Activated CD8-positive, alpha-beta memory T cell treated with anti-CD3 and anti-CD28 coated beads, Interleukin-2, amount 50 U/mL, for 4 hours (primary cell): ENCODE measurements around the gene GPR15.

ENCODE experiments used
- DNase-seq: peaks from one replicate; pipeline ENCODE4 v3.0.0-alpha.2; 2020

GPR15 gene

GRCh38 chr3:98531622-98532274, at the start of gene GPR15:
Gene GPR15, plus strand, starts transcription at chr3:98531978. Its CDS starts 56 bp downstream, at chr3:98532034.
- no peak for DNase-seq

GRCh38 chr3:98482717-98483482, 48.9 kb upstream of the GPR15 start:
- DNase-seq = no peak

GRCh38 chr3:98483626-98484025, 48.2 kb upstream of the GPR15 start:
- DNase-seq = no peak

GRCh38 chr3:98497381-98497780, 34.4 kb upstream of the GPR15 start, which contains the start of gene OR5K2:
Gene OR5K2, plus strand, starts transcription at chr3:98497681. Its CDS starts 0 bp downstream, at chr3:98497681.
- DNase-seq = no peak

DNA sequence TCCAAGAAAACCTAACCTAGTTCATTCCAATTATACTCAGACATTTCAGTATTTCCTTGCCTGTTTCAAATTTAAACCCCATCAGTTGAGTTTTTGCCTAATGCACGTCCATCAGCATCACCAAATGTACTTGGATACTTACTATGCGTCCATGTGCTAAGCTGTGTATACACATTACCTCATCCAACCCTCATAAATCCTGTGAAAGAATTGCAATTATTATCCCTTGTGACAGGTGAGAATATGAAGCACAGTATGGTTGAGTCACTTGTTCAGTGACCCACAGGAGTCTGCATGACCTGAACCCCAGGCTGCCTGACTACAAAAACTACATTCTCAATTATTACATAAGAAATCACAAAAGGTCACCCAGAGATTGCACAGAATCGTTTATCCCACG, 31.8 kb upstream of the GPR15 start:
- no peak for DNase-seq

GRCh38 chr3:98501270-98501669, 30.5 kb upstream of the GPR15 start:
- no peak for DNase-seq

DNA sequence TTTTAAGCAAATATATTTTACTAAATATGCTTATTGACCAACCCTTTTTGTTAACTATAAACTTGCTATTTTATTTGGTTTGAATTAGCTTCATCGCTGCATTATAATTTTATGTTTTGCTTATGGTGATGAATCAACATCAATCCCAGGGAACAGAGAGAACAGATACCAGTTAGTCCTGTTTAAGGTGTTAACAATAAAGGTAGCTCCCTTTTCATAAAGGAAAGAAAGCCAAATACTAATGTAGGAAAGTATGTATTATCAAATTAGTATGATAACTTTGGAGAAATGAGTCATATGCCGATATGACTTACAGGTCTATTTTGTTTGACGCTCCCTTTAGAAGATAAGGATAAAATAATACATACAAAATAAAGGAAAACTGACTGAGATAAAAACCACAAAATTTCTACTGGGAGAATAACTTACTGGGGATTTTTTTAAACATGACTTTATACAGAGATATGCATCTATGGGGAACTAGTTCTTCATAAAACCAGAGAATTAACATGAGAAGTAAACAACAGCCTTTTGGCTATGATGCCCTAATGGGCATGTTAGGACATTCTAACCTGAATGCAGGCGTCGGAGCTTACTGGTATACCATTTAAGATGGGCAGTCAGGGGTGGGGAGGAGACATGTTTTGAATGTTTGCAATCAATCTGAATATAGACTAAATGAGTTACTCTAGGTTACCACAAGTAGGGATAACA, 29.8 kb upstream of the GPR15 start:
- no peak for DNase-seq

GRCh38 chr3:98504539-98504938, 27.2 kb upstream of the GPR15 start:
- no peak for DNase-seq

- no peak for DNase-seq
Measured at GRCh38 chr3:98508582-98508981, 23.2 kb upstream of the GPR15 start.

- DNase-seq = no peak
Measured at GRCh38 chr3:98512576-98512975, 19.2 kb upstream of the GPR15 start.

DNA sequence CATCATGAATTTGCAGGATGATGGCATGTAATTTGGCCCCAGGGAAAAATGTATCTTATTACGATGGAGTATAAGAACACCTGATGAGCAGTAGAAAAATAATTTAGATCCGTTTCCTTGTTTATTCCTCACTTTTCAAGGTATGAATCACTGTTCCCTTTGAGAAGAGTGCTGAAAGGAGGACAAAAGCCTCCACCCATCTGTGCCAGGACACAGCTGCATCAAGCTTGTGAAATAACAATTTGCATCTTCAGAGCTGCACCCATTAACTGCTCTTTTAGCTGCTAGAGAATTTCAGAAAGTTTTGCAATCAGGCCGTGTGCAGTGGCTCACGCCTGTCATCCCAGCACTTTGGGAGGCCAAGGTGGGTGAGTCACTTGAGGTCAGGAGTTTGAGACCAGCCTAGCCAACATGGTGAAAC, 18.7 kb upstream of the GPR15 start:
- DNase-seq = no peak

DNA sequence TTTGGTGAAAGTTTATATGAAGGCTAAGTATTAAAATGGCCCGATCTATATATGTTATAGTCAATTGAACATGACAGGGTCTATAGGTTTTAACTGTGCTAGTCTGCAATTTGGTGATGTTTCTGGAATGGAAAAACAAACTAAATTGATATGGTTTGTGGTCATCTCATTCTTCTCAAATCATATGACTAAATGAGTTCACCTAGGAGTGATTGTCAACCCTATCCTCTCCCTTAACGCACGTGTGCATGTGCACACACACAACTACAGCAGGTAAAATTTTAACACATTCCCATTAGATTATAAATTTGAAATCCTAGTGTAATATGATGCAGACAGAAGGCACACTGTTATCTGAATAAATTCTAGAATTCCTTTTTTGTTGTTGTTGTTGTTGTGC, 18.0 kb upstream of the GPR15 start:
- DNase-seq = no peak

DNA sequence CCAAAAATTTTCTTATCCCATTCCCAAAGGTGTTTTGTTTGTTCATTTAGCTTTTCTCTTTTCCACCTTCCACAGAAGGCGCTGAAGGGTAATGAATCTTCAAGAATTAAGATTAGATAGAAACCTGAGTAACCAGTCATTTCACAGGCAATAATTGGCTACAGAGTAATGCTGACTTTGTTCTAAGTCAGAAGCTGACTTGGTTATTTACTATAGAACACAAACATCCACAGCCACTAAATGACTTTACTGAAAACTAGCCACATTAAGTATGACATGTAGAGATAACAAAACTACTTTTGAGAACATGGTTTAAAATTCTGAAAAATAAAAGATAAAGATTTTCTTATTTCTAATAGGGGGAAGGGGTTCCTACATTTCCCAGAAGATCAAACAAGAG, 16.8 kb upstream of the GPR15 start:
- DNase-seq = no peak

- no peak for DNase-seq
Measured at GRCh38 chr3:98518816-98519215, 13.0 kb upstream of the GPR15 start.

DNA sequence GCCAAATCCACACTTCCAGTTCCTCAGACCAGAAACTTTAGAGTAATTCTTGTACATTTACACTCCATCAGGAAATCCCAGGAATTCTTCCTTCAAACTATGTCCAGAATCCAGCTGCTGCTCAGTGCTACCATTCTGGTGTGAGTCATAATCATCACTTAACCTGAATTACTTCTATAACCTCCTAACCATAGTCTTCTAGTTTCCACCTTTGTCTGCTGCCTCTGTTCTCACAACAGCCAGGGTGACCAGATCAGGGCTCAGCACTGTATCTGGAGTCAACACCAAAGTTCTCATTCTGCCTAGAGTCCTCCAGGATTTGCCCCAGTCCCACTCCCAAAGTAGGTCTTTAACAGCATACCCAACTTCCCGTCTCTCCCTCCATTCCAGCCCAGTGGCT, 12.4 kb upstream of the GPR15 start:
- DNase-seq = no peak

DNA sequence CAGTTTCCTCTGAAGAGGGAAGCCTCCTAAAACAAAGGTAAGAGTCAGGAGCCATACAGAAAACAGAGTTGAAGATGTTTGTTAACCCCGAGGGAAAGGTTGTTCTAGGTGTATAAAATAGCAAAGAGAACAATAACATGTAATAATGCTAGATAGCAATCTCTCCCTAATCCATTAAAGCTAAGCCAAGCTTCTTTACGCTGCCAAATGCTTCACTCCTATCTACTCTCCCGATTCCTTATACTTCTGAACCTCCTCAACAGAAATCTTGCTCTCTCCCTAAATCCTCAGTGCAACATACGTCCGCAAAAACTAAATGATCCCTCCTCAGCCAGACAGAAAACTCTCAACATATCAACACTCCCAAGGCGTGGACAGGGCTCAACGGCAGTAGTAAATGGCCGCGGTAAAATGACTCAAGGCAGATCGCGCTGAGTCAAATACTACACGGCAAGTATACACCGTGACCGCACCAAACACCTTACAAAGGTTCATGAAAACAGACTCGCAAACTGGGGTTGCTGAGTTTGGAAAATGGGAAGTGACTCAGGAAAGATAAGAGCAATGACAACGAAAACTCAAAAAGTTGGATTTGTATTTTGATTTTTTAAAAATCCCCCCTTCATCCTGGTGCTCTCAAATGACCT, 9.8 kb upstream of the GPR15 start:
- DNase-seq = peak; percentile 52

- peak; percentile 95 for DNase-seq
Measured at GRCh38 chr3:98522544-98523281, 9.1 kb upstream of the GPR15 start, which contains the start of gene CLDND1. Gene CLDND1, minus strand, starts transcription at chr3:98522902. Its CDS starts 1,478 bp downstream, at chr3:98521424.

DNA sequence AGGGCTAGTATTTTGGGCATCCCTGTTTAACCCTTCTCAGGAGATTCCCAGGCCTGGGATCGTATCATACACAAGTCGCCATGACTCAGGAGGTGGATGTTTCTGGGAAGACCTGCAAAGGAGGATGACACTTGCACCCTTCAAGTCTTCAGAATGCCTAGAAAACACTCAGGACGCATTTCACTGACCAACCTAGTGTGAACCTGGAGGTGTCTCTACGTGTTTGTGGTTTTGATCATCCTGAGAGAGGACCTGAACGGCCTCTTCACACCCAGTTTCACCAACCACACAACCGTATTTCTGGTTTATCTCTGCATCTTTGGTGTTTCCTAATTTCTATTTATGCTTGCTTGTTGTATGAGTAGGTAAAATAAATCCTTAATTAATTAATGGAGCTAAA, 6.3 kb upstream of the GPR15 start:
- DNase-seq = no peak

DNA sequence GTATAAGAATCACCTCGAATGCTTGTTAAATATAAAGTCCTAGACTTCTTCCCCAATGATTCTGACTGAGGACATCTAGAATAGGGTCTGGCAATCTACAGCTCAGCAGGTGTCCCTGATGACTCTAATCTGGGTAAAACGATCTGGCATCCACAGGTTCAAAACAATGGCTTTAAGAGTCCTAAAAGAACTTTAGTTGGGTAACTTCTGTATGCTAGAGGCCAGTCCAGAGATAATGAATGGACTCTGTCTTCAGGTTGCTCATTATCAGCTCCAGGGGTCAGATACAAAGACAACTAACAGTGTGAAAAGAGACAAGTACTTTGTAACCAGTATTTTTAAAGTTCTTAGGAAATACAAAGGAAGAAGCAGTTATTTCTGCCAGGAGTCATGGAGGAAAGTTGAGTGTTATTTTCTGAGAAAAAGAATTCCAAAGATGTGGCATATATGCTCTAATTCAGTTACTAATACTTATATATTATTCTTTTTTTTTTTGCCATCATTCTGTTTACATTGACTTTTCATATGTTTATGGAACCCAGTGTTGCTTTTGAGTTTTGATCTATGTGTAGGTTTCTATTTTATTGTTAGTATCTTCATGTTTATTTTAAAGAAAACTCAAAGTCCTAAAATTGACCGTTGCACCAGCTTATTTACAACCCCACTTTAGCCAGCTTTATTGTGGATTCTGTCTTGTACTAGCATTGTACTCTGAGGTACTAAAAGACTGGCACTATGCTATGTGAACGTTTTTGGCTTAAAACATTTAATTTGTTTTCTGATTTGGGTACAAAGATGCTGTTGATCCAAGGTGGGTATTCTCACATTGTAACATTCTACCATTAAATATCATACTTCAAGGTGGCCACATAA, 3.1 kb upstream of the GPR15 start:
- no peak for DNase-seq

DNA sequence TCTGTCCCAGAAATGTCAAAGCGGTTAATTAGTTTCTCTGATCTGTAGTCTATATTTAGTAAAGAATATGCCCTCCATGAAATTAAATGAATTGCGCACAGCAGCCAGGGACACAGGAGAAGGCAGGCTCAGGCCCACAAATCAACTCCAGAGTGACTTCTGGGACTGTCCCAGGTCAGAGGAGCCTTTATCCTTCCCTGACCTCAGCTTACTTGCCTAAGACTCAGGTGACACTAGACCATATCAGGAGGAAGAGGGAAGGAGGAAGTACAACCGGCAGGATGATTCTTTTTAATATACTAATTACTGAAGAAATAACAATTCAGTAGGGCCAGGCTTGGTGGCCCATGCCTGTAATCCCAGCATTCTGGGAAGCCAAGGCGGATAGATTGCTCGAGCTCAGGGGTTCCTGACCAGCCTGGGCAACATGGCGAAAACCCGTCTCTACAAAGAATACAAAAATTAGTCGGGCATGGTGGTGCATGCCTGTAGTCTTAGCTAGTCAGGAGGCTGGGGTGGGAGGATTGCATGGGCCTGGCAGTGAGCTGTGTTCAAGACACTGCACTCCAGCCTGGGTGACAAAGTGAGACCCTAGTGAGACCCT, 1.8 kb upstream of the GPR15 start:
- no peak for DNase-seq

GRCh38 chr3:98530676-98531075, 1.1 kb upstream of the GPR15 start:
- no peak for DNase-seq
